ENCODE results near the gene KCNB1. TPM values are rescaled to one million over a fixed set of nuclear protein-coding genes. Genes with fewer than 3 reads are reported as not detected.

Gene KCNB1
- total RNA-seq, 4 donors from 2014 or later, result 3.9 to 11.7 (median 6.7) TPM

DNA sequence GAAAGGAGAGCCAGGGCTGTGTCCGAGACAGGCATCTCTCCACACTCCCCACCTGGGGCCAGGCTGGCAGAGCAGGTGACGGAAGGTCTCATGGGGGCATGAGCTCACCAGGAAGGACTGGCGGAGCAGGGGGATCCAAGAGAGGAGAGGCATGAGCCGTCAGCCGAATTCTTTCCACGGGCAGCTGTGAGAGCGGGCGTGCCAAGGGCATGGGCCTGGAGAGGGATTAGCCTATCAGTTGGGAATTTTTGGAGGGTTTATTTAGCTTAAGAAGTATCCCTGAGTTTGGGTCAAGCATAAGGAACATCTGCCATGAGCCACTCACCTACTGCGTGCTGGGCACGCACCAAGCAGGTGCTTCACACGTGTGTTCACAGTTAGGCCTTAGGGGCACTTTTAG lies 144.4 kb downstream of the KCNB1 start:
- Histone ChIP-seq H3K4me3 (no peak overlapping the region), H3K36me3 (no peaks in the 10 kb centered on the region), H3K4me1 (no peaks in the 10 kb centered on the region), H3K9me3 (no peaks in the 10 kb centered on the region), H3K27me3 (peaks cover 0 to 7% of the 10 kb centered on the region in 2 donors), H3K27ac (no peak overlapping the region)
- TF ChIP-seq POLR2A (IDR thresholded peaks at IDR 0.05) (no peak), EP300 (IDR thresholded peaks at IDR 0.05) (no peak)
- TF ChIP-seq, protein P1, sequence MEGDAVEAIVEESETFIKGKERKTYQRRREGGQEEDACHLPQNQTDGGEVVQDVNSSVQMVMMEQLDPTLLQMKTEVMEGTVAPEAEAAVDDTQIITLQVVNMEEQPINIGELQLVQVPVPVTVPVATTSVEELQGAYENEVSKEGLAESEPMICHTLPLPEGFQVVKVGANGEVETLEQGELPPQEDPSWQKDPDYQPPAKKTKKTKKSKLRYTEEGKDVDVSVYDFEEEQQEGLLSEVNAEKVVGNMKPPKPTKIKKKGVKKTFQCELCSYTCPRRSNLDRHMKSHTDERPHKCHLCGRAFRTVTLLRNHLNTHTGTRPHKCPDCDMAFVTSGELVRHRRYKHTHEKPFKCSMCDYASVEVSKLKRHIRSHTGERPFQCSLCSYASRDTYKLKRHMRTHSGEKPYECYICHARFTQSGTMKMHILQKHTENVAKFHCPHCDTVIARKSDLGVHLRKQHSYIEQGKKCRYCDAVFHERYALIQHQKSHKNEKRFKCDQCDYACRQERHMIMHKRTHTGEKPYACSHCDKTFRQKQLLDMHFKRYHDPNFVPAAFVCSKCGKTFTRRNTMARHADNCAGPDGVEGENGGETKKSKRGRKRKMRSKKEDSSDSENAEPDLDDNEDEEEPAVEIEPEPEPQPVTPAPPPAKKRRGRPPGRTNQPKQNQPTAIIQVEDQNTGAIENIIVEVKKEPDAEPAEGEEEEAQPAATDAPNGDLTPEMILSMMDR (IDR thresholded peaks at IDR 0.05), result no peak
- DNase-seq (ENCODE audit: low spot score in 2 of 2), result no peak
- WGBS, 2 donors, result 88 to 95% methylated on average over 11 of the region's 11 CpGs

DNA sequence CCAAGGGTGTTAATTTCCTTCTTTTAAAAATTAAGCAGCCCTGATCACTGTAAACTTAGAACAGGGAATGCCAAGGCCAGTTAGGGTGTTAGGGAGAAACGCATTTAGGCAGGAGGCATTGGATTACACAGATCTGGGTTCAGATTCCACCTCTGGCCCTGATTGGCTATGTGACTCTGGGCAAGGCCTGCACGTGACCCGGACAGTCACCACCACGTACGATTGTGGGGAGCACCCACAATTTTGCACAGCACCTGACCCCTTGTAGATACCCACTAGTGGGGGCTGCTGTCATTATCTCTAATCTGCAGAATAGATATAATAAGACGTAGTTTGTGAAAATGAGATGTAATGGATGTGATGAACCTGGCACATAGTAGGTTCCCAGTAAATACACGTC lies 145.1 kb downstream of the KCNB1 start:
- TF ChIP-seq POLR2A (IDR thresholded peaks at IDR 0.05) (no peak), EP300 (IDR thresholded peaks at IDR 0.05) (no peak)
- TF ChIP-seq, protein P1 (IDR thresholded peaks at IDR 0.05), result no peak
- Histone ChIP-seq H3K27me3 (peaks cover 0 to 11% of the 10 kb centered on the region in 2 donors), H3K27ac (no peak overlapping the region), H3K4me1 (no peaks in the 10 kb centered on the region), H3K4me3 (no peak overlapping the region), H3K9me3 (no peaks in the 10 kb centered on the region), H3K36me3 (no peaks in the 10 kb centered on the region)
- 70 to 71% methylated on average over 7 of the region's 7 CpGs for WGBS, 2 donors
- no peak for DNase-seq (ENCODE audit: low spot score in 2 of 2)

DNA sequence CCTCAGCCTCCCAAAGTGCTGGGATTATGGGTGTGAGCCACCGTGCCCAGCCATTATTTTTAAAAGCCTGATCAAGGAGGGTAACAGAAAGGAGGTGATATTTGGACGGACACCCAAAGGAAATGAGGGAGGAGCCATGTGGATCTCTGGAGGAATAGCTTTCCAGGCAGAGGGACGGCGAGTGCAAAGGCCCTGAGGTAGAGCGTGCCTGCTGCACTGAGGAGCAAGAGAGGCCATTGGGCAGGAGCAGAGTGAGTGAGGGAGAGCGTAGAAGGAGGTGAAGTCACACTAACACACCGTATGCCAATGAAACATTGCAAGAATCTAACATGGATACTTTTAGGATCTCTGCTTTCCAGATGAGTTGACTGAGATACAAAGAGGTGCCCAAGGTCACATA lies 145.7 kb downstream of the KCNB1 start:
- H3K27ac ChIP-seq, result no peak overlapping the region
- no peak for TF ChIP-seq EP300 (IDR thresholded peaks at IDR 0.05)
- no peak for TF ChIP-seq POLR2A (IDR thresholded peaks at IDR 0.05)
- TF ChIP-seq, protein P1 (IDR thresholded peaks at IDR 0.05), result no peak
- WGBS, 2 donors, result 77 to 85% methylated on average over 7 of the region's 7 CpGs
- H3K9me3 ChIP-seq, result no peaks in the 10 kb centered on the region
- H3K27me3 ChIP-seq, result peaks cover 0 to 11% of the 10 kb centered on the region in 2 donors
- no peaks in the 10 kb centered on the region for H3K36me3 ChIP-seq
- H3K4me1 ChIP-seq, result no peaks in the 10 kb centered on the region
- no peak for DNase-seq (ENCODE audit: low spot score in 2 of 2)
- no peak overlapping the region for H3K4me3 ChIP-seq

DNA sequence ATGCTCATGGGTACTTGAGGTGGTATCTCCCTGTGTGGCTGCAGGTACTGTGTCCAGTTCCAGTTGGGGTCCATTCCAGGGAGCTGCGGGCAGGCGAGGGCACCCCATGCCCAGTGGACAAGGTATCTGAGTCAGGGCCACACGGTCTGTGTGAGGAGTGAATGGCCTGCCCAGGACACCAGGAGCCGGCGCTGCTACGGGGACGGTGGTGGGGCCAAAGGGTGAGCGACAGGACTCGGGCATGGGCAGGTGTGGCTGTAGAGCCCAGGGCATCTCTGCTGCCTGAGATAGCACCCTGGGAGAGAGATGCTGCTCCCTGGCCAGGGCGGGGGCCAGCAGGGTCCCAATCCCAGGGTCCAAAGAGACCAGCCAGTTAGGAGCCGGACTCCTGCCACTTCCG lies 147.0 kb downstream of the KCNB1 start:
- H3K4me3 ChIP-seq, result no peak overlapping the region
- DNase-seq (ENCODE audit: low spot score in 2 of 2), result no peak
- H3K9me3 ChIP-seq, result no peaks in the 10 kb centered on the region
- no peak overlapping the region for H3K27ac ChIP-seq
- H3K36me3 ChIP-seq, result no peaks in the 10 kb centered on the region
- WGBS, 2 donors, result 97 to 100% methylated on average over 5 to 12 of the region's 12 CpGs
- no peaks in the 10 kb centered on the region for H3K4me1 ChIP-seq
- H3K27me3 ChIP-seq, result peaks cover 0 to 11% of the 10 kb centered on the region in 2 donors
- no peak for TF ChIP-seq EP300 (IDR thresholded peaks at IDR 0.05)
- TF ChIP-seq, protein P1 (IDR thresholded peaks at IDR 0.05), result no peak
- TF ChIP-seq POLR2A (IDR thresholded peaks at IDR 0.05), result no peak

DNA sequence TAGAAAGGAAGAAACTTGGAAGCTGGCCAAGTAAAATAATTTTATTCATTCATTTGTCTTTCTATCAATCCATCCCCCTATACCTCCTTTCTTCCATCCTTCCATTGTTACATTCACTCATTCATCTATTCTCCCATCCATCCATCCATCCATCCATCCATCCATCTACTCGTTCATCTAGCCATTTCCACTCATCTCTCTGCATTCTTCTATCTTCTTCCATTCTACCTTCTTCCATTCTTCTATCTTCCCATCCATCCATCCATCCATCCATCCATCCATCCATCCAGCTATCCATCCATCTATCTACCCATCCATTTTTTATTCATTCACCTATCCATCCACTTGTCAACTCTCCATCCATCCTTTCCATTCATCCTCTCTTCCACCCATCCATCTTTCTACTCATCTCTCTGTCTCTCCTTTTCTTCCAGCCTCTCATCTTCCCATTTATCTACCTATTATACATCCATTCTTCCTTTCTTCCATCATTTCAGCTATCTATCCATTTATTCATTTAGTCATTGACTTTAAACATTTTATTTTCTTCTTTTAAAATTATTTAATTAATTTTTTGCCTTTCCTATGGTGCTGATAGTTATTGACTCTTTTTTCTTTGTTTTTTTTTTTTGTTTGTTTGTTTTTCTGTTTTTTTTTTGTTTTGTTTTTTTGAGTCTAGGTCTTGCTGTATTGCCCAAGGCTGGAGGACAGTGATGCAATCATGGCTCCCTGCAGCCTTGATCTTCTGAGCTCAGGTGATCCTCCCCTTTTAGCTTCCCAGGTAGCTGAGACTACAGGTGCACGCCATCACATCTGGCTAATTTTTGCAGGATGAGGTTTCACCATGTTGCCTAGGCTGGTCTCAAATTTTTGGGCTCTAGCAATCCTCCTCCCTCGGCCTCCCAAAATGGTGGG lies 151.5 kb downstream of the KCNB1 start:
- DNase-seq (ENCODE audit: low spot score in 2 of 2), result no peak
- H3K27me3 ChIP-seq, result peaks cover 0 to 11% of the 10 kb centered on the region in 2 donors
- H3K36me3 ChIP-seq, result no peaks in the 10 kb centered on the region
- TF ChIP-seq EP300 (IDR thresholded peaks at IDR 0.05), result no peak
- TF ChIP-seq, protein P1 (IDR thresholded peaks at IDR 0.05), result no peak
- no peak for TF ChIP-seq POLR2A (IDR thresholded peaks at IDR 0.05)
- 82 to 83% methylated on average over 3 of the region's 3 CpGs for WGBS, 2 donors
- no peak overlapping the region for H3K4me3 ChIP-seq
- H3K9me3 ChIP-seq, result no peaks in the 10 kb centered on the region
- peaks cover 0 to 3% (median 0%) of the 10 kb centered on the region in 4 donors for H3K4me1 ChIP-seq
- no peak overlapping the region for H3K27ac ChIP-seq

Measured in tibial nerve (tissue), 4 donors.